ENCODE data around the gene DENR. TPM values are rescaled to one million over a fixed set of nuclear protein-coding genes. Genes with fewer than 3 reads are reported as not detected.
A peak's percentile ranks its signal among the peaks of the same experiment; 100 is the strongest.

The DENR gene
- total RNA-seq, 1 donor from 2014 or later = 46.3 TPM

DNA sequence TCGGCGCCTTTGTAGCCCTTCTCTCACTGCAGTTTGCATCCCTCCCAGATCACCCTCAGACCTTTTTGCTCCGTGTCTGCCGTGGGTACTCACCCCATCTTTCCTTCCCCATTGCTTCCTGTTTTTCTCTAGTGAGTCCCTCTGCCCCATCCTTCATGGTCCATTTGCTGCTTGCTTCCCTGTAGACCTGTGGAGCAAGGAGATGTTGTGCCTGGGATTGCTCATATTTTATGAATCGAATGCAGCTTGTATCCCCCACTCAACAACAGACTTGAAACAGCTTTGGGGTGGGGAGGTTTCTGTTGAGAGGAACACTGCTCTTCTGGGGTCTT is 661 bp downstream of the DENR start:
- H3K36me3 Mint-ChIP-seq (ENCODE audit: low read depth) = peaks cover 32% of the 10 kb centered on the region

DNA sequence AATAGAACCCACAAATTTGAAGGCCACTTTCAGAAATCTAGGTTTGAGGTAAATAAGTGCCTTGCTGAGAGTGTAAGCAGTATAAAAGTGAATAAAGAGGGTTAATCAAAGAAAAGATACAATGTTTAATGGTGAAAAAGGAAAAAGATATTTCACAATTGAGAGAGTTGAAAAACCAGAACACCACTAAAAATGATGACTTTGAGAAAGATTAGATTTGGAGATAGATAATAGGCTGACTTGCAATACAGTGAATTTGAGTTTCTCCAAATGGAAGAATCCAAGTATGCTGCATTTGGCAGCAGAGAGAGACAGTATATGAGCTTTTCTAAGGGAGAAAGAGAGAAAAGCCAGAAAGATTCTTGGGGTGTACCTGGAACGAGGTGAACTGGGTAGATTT is 2.2 kb downstream of the DENR start:
- no peak for TF ChIP-seq CTCF (IDR thresholded peaks at IDR 0.05)
- Mint-ChIP-seq H3K36me3 (ENCODE audit: low read depth) (peaks cover 32% of the 10 kb centered on the region), H3K9me3 (ENCODE audit: low read depth) (no peaks in the 10 kb centered on the region), H3K4me1 (ENCODE audit: low read depth) (peaks cover 31% of the 10 kb centered on the region), H3K27ac (ENCODE audit: unreplicated experiment) (peak overlapping the region; percentile 8), H3K4me3 (ENCODE audit: unreplicated experiment) (no peak overlapping the region), H3K27me3 (ENCODE audit: low read depth) (no peaks in the 10 kb centered on the region)
- no peak for DNase-seq (ENCODE audit: low spot score)

More for the DNA sequence above, 661 bp downstream of the DENR start:
- TF ChIP-seq CTCF (IDR thresholded peaks at IDR 0.05) = no peak
- Mint-ChIP-seq H3K27me3 (ENCODE audit: low read depth) (no peaks in the 10 kb centered on the region), H3K4me1 (ENCODE audit: low read depth) (peaks cover 31% of the 10 kb centered on the region), H3K9me3 (ENCODE audit: low read depth) (no peaks in the 10 kb centered on the region), H3K4me3 (ENCODE audit: unreplicated experiment) (peak overlapping the region; percentile 97), H3K27ac (ENCODE audit: unreplicated experiment) (peak overlapping the region; percentile 97)
- DNase-seq (ENCODE audit: low spot score) = no peak

DNA sequence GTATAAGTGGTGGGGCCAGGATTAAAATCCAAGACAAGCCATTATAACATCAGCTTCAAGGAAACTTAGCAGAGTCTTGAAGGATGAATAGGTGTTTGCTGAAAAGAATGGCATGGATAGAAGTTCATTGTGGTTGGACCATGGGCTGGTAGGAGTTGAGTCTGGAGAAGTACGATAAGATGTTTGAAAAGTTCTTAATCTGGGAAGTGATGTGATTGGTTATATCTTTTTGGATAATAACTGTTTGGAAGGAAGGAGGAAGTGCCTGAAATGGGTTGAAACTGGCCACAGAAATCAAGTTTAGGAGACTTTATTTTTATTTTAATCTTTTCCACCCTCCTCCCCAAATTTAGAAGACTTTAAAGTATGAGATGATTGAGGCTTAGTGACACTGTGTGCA is 4.9 kb downstream of the DENR start:
- Mint-ChIP-seq H3K27me3 (ENCODE audit: low read depth) (no peaks in the 10 kb centered on the region), H3K36me3 (ENCODE audit: low read depth) (peaks cover 37% of the 10 kb centered on the region), H3K4me3 (ENCODE audit: unreplicated experiment) (no peak overlapping the region), H3K4me1 (ENCODE audit: low read depth) (peaks cover 28% of the 10 kb centered on the region), H3K9me3 (ENCODE audit: low read depth) (no peaks in the 10 kb centered on the region), H3K27ac (ENCODE audit: unreplicated experiment) (no peak overlapping the region)
- no peak for DNase-seq (ENCODE audit: low spot score)
- no peak for TF ChIP-seq CTCF (IDR thresholded peaks at IDR 0.05)

DNA sequence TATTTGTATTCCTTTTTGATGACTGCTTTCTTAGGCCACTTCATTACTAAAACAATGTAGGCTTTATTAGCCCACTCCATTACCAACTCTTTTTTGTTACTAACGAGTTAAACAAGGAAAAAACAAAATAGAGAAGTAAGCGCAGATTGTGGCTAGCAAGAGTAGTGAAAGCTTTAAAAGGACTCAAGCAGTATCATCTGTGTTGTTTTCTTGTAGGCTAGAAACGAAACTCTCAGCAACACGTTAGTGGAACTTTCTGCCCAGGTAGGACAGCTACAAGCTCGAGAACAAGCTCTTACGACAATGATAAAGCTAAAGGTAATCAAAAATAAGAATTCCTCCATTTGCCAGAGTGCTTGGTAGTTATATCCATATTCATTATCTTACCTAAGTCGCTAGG is 32.9 kb downstream of the DENR start:
- H3K27ac Mint-ChIP-seq (ENCODE audit: unreplicated experiment) = no peak overlapping the region
- no peaks in the 10 kb centered on the region for H3K27me3 Mint-ChIP-seq (ENCODE audit: low read depth)
- DNase-seq (ENCODE audit: low spot score) = no peak
- no peaks in the 10 kb centered on the region for H3K4me1 Mint-ChIP-seq (ENCODE audit: low read depth)
- no peak overlapping the region for H3K4me3 Mint-ChIP-seq (ENCODE audit: unreplicated experiment)
- no peak for TF ChIP-seq CTCF (IDR thresholded peaks at IDR 0.05)
- H3K36me3 Mint-ChIP-seq (ENCODE audit: low read depth) = peaks cover 5% of the 10 kb centered on the region
- H3K9me3 Mint-ChIP-seq (ENCODE audit: low read depth) = no peaks in the 10 kb centered on the region

GRCh38 chr12:122788387-122788786 is 35.8 kb downstream of the DENR start:
- no peak overlapping the region for H3K27ac Mint-ChIP-seq (ENCODE audit: unreplicated experiment)
- DNase-seq (ENCODE audit: low spot score) = no peak
- H3K4me3 Mint-ChIP-seq (ENCODE audit: unreplicated experiment) = no peak overlapping the region
- no peak for TF ChIP-seq CTCF (IDR thresholded peaks at IDR 0.05)
- peaks cover 2% of the 10 kb centered on the region for H3K4me1 Mint-ChIP-seq (ENCODE audit: low read depth)
- no peaks in the 10 kb centered on the region for H3K9me3 Mint-ChIP-seq (ENCODE audit: low read depth)
- H3K27me3 Mint-ChIP-seq (ENCODE audit: low read depth) = no peaks in the 10 kb centered on the region
- H3K36me3 Mint-ChIP-seq (ENCODE audit: low read depth) = no peaks in the 10 kb centered on the region

Measured in chondrocyte (in vitro differentiated cells).